ENCODE results near the gene KCNJ5.

DNA sequence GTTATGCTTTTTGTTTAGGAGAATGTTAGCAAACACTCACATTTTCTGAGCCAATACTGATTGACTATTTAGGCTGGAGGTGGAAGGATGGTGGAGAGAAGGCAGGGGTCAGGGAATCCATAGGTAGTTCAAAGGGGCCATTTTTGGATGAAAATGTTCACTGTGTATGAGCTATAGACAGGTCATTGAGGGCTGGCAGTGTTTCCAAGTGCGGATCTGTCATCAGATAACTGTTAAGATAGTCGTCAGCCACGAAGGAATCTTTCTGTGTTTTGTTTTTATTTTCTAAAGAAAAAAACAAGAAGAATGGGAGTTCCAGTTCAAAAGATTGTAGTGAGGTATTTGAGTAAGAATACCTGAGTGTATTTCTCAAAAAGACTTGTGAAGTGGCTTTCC is 3.1 kb downstream of the KCNJ5 start:
- TF ChIP-seq, protein P1, sequence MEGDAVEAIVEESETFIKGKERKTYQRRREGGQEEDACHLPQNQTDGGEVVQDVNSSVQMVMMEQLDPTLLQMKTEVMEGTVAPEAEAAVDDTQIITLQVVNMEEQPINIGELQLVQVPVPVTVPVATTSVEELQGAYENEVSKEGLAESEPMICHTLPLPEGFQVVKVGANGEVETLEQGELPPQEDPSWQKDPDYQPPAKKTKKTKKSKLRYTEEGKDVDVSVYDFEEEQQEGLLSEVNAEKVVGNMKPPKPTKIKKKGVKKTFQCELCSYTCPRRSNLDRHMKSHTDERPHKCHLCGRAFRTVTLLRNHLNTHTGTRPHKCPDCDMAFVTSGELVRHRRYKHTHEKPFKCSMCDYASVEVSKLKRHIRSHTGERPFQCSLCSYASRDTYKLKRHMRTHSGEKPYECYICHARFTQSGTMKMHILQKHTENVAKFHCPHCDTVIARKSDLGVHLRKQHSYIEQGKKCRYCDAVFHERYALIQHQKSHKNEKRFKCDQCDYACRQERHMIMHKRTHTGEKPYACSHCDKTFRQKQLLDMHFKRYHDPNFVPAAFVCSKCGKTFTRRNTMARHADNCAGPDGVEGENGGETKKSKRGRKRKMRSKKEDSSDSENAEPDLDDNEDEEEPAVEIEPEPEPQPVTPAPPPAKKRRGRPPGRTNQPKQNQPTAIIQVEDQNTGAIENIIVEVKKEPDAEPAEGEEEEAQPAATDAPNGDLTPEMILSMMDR (IDR thresholded peaks at IDR 0.05; ENCODE audit: low read length), result no peak
- no peak for TF ChIP-seq EZH2 (IDR thresholded peaks at IDR 0.05; ENCODE audit: borderline replicate concordance, low read length)
